Tibial artery (tissue), 4 donors: ENCODE data around the gene NOX4.

ENCODE experiments used
- DNase-seq, 2 donors: peaks; one replicate each; pipeline ENCODE4 v3.0.0-alpha.2; 2019
- H3K27ac ChIP-seq, 2 donors: fragments of 200-600 bp; sonication (generic) in 1 of 2; 1 replicate in 1 of 2; 2 replicates in 1 of 2; pipeline ENCODE4 v1.5.1; 2018 to 2019; ENCODE audit warnings: mild to moderate bottlenecking in 1 of 2
- H3K27me3 ChIP-seq, 2 donors: fragments of 200-600 bp; sonication (generic) in 1 of 2; one replicate each; pipeline versions ENCODE4 v1.5.1 to v1.6.0; 2016 to 2019
- H3K36me3 ChIP-seq, 3 donors: fragments of 200-600 bp; sonication (generic) in 2 of 3; one replicate each; pipeline ENCODE4 v1.5.1; 2016 to 2019; ENCODE audit warnings: mild to moderate bottlenecking in 2 of 3
- H3K4me1 ChIP-seq, 4 donors: fragments of 200-600 bp; sonication (generic) in 2 of 4; 1 replicate in 3 of 4; 2 replicates in 1 of 4; pipeline ENCODE4 v1.5.1; 2016 to 2019
- H3K4me3 ChIP-seq, 2 donors: fragments of 200-600 bp; sonication (generic) in 1 of 2; 1 replicate in 1 of 2; 2 replicates in 1 of 2; pipeline ENCODE4 v1.5.1; 2018 to 2019; ENCODE audit warnings: mild to moderate bottlenecking in 2 of 2
- H3K9me3 ChIP-seq, 3 donors: fragments of 200-600 bp; sonication (generic) in 1 of 3; one replicate each; pipeline ENCODE4 v1.5.1; 2016 to 2019
- CTCF ChIP-seq, 2 experiments: fragments of 200-600 bp in 1 of 2; fragments of 450-650 bp in 1 of 2; IDR thresholded peaks; one replicate each; pipeline ENCODE4 v1.5.1; 2017 to 2019; ENCODE audit warnings: antibody characterized with exemption in 2 of 2, mild to moderate bottlenecking in 1 of 2, moderate library complexity in 1 of 2
- intact Hi-C: fragments of 100-400 bp; cut with DNase I; formaldehyde crosslinking; loops from one replicate; pipeline ENCODE4 v1.15.0; 2023; ENCODE audit warnings: low total_unique reads

NOX4 gene

GRCh38 chr11:89493431-89493830 lies 2.3 kb upstream of the NOX4 start:
- peak overlapping the region in 1 of 2 donors; percentile 91 for H3K27ac ChIP-seq
- intact Hi-C loops = no loop called here
- H3K4me3 ChIP-seq = no peak overlapping the region
- no peaks in the 10 kb centered on the region for H3K27me3 ChIP-seq
- no peak for TF ChIP-seq CTCF (IDR thresholded peaks at IDR 0.05)
- no peaks in the 10 kb centered on the region for H3K9me3 ChIP-seq
- no peak for DNase-seq
- no peaks in the 10 kb centered on the region for H3K36me3 ChIP-seq
- H3K4me1 ChIP-seq = peaks cover 0 to 51% (median 9%) of the 10 kb centered on the region in 4 donors

DNA sequence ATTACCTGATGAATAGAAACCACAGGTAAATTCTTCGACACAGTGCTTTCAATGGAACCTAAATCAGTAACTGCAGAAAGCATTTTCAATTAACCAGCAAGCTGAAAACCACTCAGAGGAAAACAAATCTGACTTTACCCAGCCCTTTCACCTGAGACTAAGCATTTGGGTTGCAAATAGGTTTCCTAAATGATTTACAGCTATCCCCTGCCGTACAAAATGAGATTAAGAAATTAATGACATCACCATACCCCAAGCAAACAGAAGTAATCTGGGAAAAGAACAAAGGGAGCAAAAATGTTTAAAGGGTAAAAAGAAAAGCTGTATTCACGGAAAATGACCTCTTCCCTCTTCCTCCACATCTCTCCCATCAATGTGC lies 584 bp downstream of the NOX4 start:
- Histone ChIP-seq H3K27ac (peak overlapping the region; percentile 89 to 91), H3K4me1 (peaks cover 0 to 38% (median 7%) of the 10 kb centered on the region in 4 donors), H3K9me3 (no peaks in the 10 kb centered on the region), H3K27me3 (no peaks in the 10 kb centered on the region), H3K36me3 (no peaks in the 10 kb centered on the region), H3K4me3 (peak overlapping the region; percentile 58 to 70)
- intact Hi-C loops = no loop called here
- no peak for TF ChIP-seq CTCF (IDR thresholded peaks at IDR 0.05)
- DNase-seq = no peak

DNA sequence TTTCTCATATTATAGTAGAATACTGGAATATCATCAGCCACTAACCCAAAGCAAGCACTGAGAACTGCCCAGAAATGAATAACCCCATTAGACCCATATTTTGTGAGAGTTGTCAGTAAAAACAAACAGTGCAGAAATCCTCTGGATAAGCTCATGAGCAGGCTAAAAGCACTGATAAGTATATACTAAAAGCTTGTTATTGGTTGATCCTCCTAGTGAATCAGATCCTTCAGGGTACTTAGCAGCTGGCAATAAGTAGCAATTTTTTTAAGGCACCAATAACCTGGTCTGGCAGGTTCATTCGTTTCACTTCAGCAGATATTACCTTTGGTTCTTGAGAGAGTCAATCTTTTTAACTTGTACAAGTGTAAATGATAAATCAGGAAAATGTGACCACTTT lies 1.2 kb downstream of the NOX4 start:
- H3K36me3 ChIP-seq = no peaks in the 10 kb centered on the region
- intact Hi-C loops = no loop called here
- H3K27me3 ChIP-seq = no peaks in the 10 kb centered on the region
- H3K4me1 ChIP-seq = peaks cover 0 to 35% (median 5%) of the 10 kb centered on the region in 4 donors
- peak overlapping the region; percentile 58 to 70 for H3K4me3 ChIP-seq
- H3K9me3 ChIP-seq = no peaks in the 10 kb centered on the region
- peak overlapping the region; percentile 89 to 91 for H3K27ac ChIP-seq
- TF ChIP-seq CTCF (IDR thresholded peaks at IDR 0.05) = no peak
- no peak for DNase-seq

- intact Hi-C loops = no loop called here
- Histone ChIP-seq H3K27me3 (no peaks in the 10 kb centered on the region), H3K4me1 (peaks cover 0 to 41% (median 5%) of the 10 kb centered on the region in 4 donors), H3K4me3 (peak overlapping the region; percentile 58 to 70), H3K27ac (peak overlapping the region; percentile 11 to 91), H3K9me3 (no peaks in the 10 kb centered on the region), H3K36me3 (peaks cover 0 to 6% (median 0%) of the 10 kb centered on the region in 3 donors)
- no peak for TF ChIP-seq CTCF (IDR thresholded peaks at IDR 0.05)
- no peak for DNase-seq
These were observed 4.2 kb downstream of the NOX4 start for GRCh38 chr11:89487016-89487415.

DNA sequence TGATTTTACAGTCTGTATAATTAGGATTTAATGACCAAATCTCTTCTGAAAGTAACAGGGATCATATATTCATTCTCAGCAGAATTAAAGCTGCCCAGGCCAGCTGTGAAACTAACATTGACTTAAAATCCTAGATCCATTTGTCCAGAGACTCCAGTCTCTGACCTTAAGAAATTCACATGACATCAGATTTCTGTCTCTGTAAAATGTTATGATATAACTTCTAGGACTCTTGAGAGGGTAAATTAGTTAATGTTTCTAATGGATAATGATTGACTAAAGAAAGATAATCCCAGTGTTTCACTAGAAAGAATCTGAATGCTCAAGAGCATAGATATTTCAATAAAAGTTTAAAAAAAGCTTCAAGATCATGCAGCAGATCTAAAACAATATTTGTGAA lies 6.3 kb downstream of the NOX4 start:
- no peak for TF ChIP-seq CTCF (IDR thresholded peaks at IDR 0.05)
- H3K4me3 ChIP-seq = no peak overlapping the region
- DNase-seq = no peak
- intact Hi-C loops = no loop called here
- peaks cover 0 to 34% (median 0%) of the 10 kb centered on the region in 4 donors for H3K4me1 ChIP-seq
- no peaks in the 10 kb centered on the region for H3K27me3 ChIP-seq
- H3K9me3 ChIP-seq = no peaks in the 10 kb centered on the region
- peak overlapping the region in 1 of 2 donors; percentile 39 for H3K27ac ChIP-seq
- H3K36me3 ChIP-seq = peaks cover 0 to 10% (median 4%) of the 10 kb centered on the region in 3 donors

DNA sequence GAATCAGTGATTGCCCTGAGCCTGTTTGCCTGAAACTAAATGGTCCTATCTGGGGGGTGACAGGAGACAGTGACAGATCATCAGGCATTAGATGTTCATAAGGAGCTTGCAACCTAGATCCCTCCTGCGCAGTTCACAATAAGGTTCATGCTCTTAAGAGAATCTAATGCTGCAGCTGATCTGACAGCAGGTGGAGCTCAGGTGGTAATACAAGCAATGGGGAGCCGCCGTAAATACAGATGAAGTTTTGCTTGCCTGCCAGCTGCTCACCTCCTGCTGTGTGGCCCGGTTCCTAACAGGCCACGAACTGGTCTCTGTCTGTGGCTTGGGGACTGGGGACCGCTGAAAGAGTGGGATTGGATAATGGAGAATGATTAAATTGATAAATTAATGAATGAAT lies 14.0 kb downstream of the NOX4 start:
- intact Hi-C loops = no loop called here

More for the DNA sequence above, 14.0 kb downstream of the NOX4 start:
- Histone ChIP-seq H3K4me1 (peaks cover 0 to 27% (median 0%) of the 10 kb centered on the region in 4 donors), H3K27me3 (no peaks in the 10 kb centered on the region), H3K27ac (no peak overlapping the region), H3K9me3 (no peaks in the 10 kb centered on the region), H3K4me3 (no peak overlapping the region), H3K36me3 (peaks cover 0 to 5% (median 4%) of the 10 kb centered on the region in 3 donors)
- no peak for DNase-seq
- TF ChIP-seq CTCF (IDR thresholded peaks at IDR 0.05) = no peak
